Uterus (tissue), 2 donors: ENCODE measurements around the gene VAV1.

Experiments used
- CTCF ChIP-seq, 4 experiments: fragments of 200-600 bp in 2 of 4; fragments of 450-650 bp in 2 of 4; sonication (generic) in 2 of 4; IDR thresholded peaks; one replicate each; pipeline ENCODE4 v1.5.1; 2016 to 2019; ENCODE audit warnings: antibody characterized with exemption in 4 of 4, mild to moderate bottlenecking in 2 of 4, moderate library complexity in 1 of 4
- POLR2A ChIP-seq, 2 donors: fragments of 450-650 bp; IDR thresholded peaks; one replicate each; pipeline ENCODE4 v1.6.1; 2016; ENCODE audit warnings: antibody characterized with exemption in 2 of 2, mild to moderate bottlenecking in 1 of 2, moderate library complexity in 1 of 2

GRCh38 chr19:6769006-6769619 is 3.4 kb upstream of the VAV1 start:
- TF ChIP-seq CTCF (IDR thresholded peaks at IDR 0.05) (peak in 2 of 4 experiments; percentile 5 to 24), POLR2A (IDR thresholded peaks at IDR 0.05) (no peak)
